IgD-negative memory B cell (primary cell): Measurements from ENCODE around the gene CSF3. TPM values are rescaled to one million over a fixed set of nuclear protein-coding genes. Genes with fewer than 3 reads are reported as not detected.

Experiments
- H3K27ac Mint-ChIP-seq, 3 donors: one replicate each; pipeline ENCODE4 v1.8.0; 2020 to 2022; ENCODE audit warnings: mild to moderate bottlenecking in 3 of 3, mixed read lengths in 3 of 3, moderate library complexity in 1 of 3
- H3K27me3 Mint-ChIP-seq: one replicate; pipeline ENCODE4 v1.8.0; 2021; ENCODE audit warnings: mixed read lengths
- H3K36me3 Mint-ChIP-seq: one replicate; pipeline ENCODE4 v1.8.0; 2020; ENCODE audit warnings: mild to moderate bottlenecking, mixed read lengths
- H3K4me1 Mint-ChIP-seq, 3 donors: one replicate each; pipeline ENCODE4 v1.8.0; 2020 to 2022; ENCODE audit warnings: mixed read lengths in 3 of 3, mild to moderate bottlenecking in 1 of 3
- H3K4me3 Mint-ChIP-seq, 4 donors: one replicate each; pipeline ENCODE4 v1.8.0; 2020 to 2022; ENCODE audit warnings: mild to moderate bottlenecking in 4 of 4, mixed read lengths in 4 of 4, moderate library complexity in 3 of 4
- H3K9me3 Mint-ChIP-seq, 3 donors: one replicate each; pipeline ENCODE4 v1.8.0; 2020 to 2021; ENCODE audit warnings: mixed read lengths in 3 of 3, mild to moderate bottlenecking in 1 of 3
- polyA plus RNA-seq: library from polyadenylated mRNA; unstranded; fragments of 300-500 nt; fragmentation: Illumina TruSeq; gene quantifications from one replicate; pipeline ENCODE4 v1.2.3, GENCODE V29; 2021

CSF3 gene
- polyA plus RNA-seq, 1 donor from 2014 or later = not detected

DNA sequence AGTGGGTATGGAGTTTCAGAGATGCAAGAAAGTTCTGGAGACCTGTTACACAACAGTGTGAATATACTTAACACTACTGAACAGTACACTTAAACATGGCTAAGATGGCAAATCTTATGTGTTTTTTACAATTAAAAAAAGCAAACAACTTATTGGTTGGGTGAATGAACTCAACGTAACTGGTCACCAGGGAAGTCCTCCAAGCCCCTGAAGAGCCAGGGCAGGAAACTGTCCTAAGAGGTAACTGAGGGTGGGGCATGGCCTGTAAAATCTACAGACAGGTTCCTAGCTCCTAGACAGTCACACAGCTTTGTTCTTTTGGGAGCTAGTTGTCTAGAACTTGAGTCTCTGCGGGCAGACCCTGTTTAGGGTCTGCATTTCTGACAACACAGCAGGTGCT, 10.3 kb downstream of the CSF3 start:
- Mint-ChIP-seq H3K9me3 (no peaks in the 10 kb centered on the region), H3K27ac (peak overlapping the region in 2 of 3 donors; percentile 26 to 65), H3K36me3 (peaks cover 3% of the 10 kb centered on the region), H3K27me3 (no peaks in the 10 kb centered on the region), H3K4me3 (no peak overlapping the region), H3K4me1 (peaks cover 3 to 4% (median 3%) of the 10 kb centered on the region in 3 donors)

DNA sequence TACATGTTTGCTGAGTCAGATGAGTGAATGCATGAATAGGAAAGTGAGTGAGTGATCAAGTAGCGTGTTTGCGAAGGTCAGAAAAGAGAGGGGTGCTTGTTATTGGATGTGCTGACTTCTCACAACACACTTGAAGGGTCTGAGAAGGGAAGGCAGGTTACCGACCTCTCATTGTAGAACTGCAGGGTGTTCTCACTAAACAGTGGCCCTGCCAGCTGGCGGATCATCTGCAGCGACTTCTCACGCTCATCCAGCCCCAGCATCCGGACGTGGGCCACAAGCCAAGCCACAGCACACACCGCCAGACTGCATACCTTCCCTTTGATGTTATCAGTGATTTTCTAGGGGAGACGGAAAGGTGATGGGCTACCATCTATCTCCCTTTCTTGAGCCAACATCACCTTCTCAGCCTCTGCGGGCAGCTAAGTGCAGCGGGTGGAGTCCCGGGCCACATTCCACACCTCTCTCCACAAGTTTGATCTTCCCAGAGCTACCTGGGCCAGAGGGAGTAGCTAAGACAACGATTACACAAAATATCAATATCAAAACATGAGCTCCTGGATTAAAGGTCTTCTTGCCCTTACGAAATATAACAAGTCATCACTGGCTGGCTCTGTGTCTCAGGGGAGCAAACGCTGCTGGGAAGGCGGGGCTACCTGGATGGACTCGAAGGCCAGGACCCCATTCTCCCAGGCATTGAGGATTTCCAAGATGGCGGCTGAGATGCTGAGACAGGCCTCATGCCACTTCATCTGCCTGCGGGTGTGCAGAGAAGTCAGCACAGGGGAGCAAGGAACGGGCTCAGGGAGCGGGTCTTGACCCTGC, 11.0 kb downstream of the CSF3 start:
- Mint-ChIP-seq H3K27me3 (no peaks in the 10 kb centered on the region), H3K27ac (peak overlapping the region in 2 of 3 donors; percentile 26 to 65), H3K9me3 (no peaks in the 10 kb centered on the region), H3K4me3 (no peak overlapping the region), H3K4me1 (peaks cover 3 to 4% (median 3%) of the 10 kb centered on the region in 3 donors), H3K36me3 (peaks cover 1% of the 10 kb centered on the region)

DNA sequence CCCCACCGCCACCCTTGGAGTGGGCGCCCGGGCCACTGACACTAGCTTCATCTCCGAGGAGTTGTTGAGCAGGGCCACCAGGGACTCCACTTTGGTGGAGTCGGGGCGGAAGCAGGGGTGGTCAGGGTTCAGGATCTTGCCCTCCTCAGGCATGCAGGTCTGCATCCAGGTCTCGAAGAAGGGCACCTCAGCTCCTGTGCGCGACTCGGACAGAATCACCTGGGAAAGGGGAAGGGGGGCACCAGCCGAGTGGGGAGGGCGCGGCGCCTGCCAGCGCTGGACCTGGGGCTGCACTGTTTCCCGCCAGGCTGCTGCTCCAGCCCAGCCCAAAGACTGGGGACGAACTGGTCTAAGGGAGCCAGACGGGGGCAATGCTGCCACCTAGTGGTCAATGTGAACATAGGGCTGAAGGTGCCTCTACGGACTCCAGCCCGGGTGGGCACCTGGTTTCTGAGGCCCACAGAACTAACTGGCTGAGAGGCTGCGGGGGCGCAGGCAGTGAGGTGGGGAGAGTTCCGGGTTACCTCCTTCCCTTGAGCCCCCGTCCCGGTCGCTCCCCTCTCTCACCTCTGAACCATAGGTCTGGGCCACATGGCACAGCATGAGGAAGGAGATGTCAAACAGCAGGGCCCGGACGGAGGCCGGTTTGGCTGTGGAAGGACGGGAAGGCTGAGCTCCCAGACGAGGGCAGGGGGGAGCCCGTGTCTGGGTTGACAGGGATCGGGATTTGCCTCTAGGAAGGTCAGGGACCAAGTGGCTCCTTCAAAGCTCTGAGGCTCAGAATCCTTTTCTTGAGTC, 11.8 kb downstream of the CSF3 start:
- Mint-ChIP-seq H3K4me1 (peaks cover 3 to 4% (median 3%) of the 10 kb centered on the region in 3 donors), H3K27me3 (no peaks in the 10 kb centered on the region), H3K9me3 (no peaks in the 10 kb centered on the region), H3K27ac (peak overlapping the region in 1 of 3 donors; percentile 48), H3K4me3 (no peak overlapping the region), H3K36me3 (peaks cover 1% of the 10 kb centered on the region)

DNA sequence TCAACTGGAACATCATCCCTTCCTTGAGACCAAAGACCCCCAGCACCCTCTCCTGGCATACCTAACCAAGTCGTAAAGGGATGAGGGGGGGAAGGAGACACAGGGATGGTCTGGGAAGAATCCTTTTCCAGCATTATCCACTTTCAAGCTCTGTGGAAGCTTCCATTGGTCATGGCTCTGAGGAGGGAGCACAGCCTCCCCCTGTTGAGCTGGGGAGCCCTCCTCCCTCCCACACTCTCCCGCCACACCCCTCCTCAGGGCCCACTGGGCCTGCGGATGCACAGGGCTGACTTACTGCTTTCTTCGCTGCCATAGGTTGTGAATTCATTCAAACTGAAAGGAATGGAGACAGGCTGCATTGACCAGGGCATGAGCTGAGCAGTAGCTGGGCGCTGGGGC, 12.4 kb downstream of the CSF3 start:
- Mint-ChIP-seq H3K27me3 (no peaks in the 10 kb centered on the region), H3K9me3 (no peaks in the 10 kb centered on the region), H3K4me3 (no peak overlapping the region), H3K27ac (no peak overlapping the region), H3K36me3 (peaks cover 1% of the 10 kb centered on the region), H3K4me1 (peaks cover 3 to 4% (median 3%) of the 10 kb centered on the region in 3 donors)

DNA sequence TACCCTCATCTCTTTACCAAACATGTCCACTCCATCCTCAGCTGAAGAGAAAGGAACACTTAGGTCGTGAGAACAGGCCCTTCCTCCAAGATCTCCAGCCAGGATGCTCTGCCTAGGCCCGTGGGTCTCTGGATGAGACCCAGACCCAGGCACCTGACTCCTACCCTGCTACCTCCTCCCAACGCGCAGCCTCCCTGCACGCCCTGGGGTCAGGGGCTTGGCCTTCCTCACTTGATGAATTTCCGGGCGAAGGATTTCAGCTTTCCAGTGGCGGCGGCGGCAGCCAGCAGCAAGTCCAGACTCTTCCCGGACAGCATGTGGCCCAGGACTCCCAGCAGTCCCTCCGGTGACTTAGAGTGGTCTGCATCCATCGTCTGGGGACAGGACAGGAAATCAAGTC, 13.4 kb downstream of the CSF3 start:
- Mint-ChIP-seq H3K4me3 (no peak overlapping the region), H3K27ac (peak overlapping the region in 1 of 3 donors; percentile 82), H3K9me3 (no peaks in the 10 kb centered on the region), H3K36me3 (peaks cover 3% of the 10 kb centered on the region), H3K4me1 (peaks cover 3 to 4% (median 3%) of the 10 kb centered on the region in 3 donors), H3K27me3 (no peaks in the 10 kb centered on the region)

DNA sequence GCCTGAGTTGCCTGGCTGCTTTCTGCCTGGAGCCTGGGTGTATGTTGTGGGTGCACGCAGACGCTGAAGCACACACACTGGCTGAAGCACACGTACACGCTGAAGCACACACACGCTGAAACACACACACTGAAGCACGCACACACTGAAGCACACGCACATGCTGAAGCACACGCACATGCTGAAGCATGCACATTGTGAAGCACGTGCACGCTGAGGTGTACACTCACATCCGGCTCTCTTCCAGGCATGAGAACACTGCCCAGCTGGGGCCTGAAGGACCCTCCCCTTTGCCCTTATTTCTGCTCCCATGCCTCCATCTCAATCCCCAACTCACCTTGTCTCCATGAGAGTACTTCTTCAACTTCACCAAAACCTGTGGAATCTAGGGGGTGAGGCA, 16.5 kb downstream of the CSF3 start:
- H3K27me3 Mint-ChIP-seq = no peaks in the 10 kb centered on the region
- no peak overlapping the region for H3K27ac Mint-ChIP-seq
- H3K9me3 Mint-ChIP-seq = no peaks in the 10 kb centered on the region
- H3K4me3 Mint-ChIP-seq = no peak overlapping the region
- H3K36me3 Mint-ChIP-seq = peaks cover 2% of the 10 kb centered on the region
- peaks cover 3 to 4% (median 3%) of the 10 kb centered on the region in 3 donors for H3K4me1 Mint-ChIP-seq

DNA sequence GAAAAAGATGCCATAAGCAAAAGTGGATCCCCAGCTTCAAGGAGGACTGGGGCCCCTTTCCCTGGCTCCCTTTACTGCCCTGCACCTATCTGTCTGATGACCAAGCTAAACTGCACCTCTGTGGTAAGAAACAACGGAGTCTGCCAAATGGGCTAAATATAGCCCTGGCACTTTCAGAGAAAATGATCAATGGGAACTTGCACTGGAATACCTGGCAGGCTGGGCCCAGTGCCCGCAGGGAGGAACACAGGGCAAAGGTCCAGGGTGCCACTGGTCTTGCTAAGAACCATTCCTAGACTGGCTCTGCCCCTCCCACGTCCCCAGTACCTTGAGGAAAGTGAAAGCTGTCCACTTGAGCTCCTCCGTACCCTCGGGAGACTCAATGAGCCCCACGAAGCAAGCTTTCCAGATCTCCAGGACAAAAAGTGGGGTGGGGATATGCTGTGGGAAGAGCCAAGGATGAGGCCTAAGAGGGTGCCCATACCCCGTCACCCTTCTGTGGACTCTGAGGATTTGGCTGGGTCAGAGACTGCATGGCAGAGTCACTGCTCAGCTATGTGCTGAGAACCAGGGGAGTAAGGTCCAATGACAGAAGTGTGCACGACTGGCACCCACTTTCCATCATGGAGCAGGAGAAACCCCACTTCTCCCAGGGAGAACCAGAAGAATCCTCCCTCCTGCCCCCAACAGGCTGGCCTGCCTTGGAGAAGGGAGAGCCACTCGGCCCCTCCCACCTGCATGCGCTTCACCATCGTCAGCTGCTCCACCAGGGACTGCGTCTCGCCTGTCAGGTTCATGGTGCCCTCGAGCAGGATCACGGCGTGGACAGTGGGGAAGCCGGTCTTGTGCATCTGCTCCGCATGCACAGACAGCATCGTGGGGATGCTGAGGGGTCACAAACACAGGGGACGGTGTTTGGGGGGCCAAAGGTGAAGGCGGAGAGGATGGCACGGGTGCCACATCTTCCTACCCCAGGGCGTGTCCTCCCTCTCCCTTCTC, 17.4 kb downstream of the CSF3 start:
- Mint-ChIP-seq H3K4me1 (no peaks in the 10 kb centered on the region), H3K27me3 (no peaks in the 10 kb centered on the region), H3K4me3 (no peak overlapping the region), H3K9me3 (no peaks in the 10 kb centered on the region), H3K36me3 (peaks cover 2% of the 10 kb centered on the region), H3K27ac (no peak overlapping the region)

DNA sequence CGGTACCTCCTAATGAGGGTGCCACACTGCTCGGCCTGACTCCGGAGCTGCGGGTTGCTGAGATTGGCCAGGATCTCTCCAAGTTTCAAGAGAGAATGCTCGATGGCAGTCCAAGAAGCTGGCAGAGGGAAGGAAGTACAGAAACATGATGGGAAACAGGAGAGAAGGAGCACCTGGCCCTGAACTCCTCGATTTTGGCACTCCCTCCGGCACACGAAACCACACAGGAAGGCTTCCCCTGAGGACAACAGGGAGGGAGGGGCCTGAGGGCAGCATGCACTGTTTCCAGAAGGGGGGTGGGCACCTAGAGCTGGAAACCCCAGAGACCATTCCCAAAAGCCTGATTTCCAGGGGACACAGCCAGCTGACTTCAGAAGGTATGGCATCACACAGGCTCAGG, 18.1 kb downstream of the CSF3 start:
- peak overlapping the region in 1 of 3 donors; percentile 39 for H3K27ac Mint-ChIP-seq
- H3K9me3 Mint-ChIP-seq = no peaks in the 10 kb centered on the region
- no peaks in the 10 kb centered on the region for H3K4me1 Mint-ChIP-seq
- no peak overlapping the region for H3K4me3 Mint-ChIP-seq
- H3K27me3 Mint-ChIP-seq = no peaks in the 10 kb centered on the region
- H3K36me3 Mint-ChIP-seq = peaks cover 2% of the 10 kb centered on the region

DNA sequence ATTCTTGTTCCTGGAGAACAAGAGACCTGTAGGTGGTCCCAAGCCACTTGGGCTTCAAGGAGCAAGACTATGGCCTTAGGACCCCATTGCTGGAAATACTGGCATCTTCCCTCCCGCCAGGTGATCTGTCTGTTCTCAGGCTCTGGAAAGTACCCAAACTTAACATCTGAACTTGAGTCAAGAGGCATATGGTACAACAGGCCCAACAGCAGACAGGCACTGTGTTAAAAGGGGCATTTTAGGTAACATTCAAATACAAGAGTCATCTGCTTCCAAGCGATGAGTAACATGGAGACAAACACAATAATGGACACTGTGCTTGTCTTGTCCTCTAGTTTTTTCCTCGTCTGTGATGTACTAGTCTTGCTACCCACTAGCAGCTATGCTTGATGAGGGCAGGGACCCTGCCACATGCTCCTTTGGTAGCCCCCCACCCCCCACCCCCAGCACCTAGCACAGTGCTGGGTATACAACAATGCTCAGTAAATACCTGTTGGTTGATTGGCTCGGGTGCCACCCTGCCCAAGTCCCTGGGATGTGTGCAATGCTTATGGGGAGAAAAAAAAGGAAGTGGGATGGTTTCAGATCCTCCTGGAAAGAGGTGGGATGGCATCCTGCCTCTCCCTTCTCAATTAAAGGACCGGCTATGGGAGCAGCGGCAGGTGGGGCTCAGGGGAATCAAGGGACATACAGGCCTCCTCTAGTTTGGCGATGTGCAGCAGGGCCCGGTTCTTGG, 19.4 kb downstream of the CSF3 start:
- Mint-ChIP-seq H3K36me3 (peaks cover 2% of the 10 kb centered on the region), H3K27me3 (no peaks in the 10 kb centered on the region), H3K4me1 (peaks cover 0 to 4% (median 0%) of the 10 kb centered on the region in 3 donors), H3K27ac (peak overlapping the region in 1 of 3 donors; percentile 92), H3K9me3 (no peaks in the 10 kb centered on the region), H3K4me3 (no peak overlapping the region)

DNA sequence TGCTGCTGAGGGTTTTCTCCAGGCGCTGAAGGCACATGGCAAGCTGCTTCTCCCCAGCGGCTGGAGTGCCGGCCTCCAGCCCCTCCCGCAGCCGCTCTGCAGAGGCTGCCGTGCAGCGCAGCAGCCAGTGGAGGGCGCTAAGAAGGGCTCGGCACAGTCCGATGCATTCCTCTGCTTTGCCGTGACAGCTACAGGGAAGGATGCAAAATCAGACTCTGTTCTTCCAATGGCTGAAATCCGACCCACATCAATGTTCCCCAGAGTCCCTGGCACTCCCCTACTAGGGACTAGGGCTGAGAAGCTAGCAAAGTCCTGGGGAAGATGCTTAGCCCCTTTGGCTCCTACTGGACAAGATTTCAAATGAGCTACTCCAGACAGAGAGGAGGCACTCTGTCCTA, 19.9 kb downstream of the CSF3 start:
- no peak overlapping the region for H3K4me3 Mint-ChIP-seq

DNA sequence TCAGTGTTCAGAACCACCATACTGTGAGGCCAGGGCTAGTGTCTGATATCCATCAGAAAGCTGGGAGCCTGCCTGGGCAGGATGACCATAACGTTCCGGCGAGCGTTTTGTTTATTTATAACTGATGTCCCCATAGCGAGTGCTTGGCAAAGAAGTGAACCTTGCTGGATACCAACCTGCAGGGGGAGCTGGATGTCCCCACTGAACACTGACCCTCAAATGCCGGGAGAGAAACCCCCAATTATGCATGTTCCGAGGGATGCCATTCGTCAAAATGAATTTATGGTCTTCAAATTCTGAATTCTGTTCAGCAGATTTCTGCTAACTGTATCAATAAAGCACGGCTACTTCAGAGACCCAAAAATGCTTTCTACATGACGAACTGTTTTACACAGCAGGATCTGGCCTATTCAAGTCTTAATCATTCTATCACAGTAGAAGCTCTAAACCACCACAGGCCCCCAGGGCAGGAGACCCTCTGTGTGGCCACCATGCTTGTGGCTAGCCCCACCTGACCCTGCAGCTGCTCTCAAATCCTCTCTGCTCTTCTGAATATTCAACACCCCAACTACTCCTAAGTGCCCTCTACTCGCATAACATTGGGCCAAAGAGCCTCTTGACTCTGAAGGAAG, 23.8 kb downstream of the CSF3 start:
- H3K4me3 Mint-ChIP-seq = no peak overlapping the region
- no peaks in the 10 kb centered on the region for H3K36me3 Mint-ChIP-seq
- H3K4me1 Mint-ChIP-seq = peaks cover 0 to 5% (median 4%) of the 10 kb centered on the region in 3 donors
- H3K27ac Mint-ChIP-seq = no peak overlapping the region
- H3K9me3 Mint-ChIP-seq = no peaks in the 10 kb centered on the region
- H3K27me3 Mint-ChIP-seq = no peaks in the 10 kb centered on the region

More for the DNA sequence above, 19.9 kb downstream of the CSF3 start:
- H3K27me3 Mint-ChIP-seq = no peaks in the 10 kb centered on the region
- H3K27ac Mint-ChIP-seq = peak overlapping the region in 1 of 3 donors; percentile 92
- peaks cover 0 to 4% (median 0%) of the 10 kb centered on the region in 3 donors for H3K4me1 Mint-ChIP-seq
- H3K36me3 Mint-ChIP-seq = peaks cover 2% of the 10 kb centered on the region
- no peaks in the 10 kb centered on the region for H3K9me3 Mint-ChIP-seq

DNA sequence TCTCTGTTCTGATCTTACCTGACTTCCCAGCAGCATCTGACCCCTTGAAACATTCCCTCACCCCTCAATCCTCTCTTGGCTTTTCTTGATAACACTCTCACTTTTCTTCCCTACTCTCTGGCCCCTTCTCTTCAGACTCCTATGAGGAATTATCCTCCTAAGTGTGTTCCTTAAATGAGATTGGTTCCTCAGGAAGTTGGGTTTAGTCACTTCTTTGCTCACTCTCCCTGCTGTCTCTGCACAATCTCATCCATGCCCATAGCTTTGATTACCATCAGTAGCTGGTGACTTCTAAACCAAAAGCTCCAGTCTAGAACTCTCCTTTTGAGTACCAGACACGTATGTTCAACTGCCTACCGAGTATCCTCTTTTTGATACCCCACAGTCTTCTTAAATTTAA, 26.0 kb downstream of the CSF3 start:
- no peaks in the 10 kb centered on the region for H3K36me3 Mint-ChIP-seq
- H3K9me3 Mint-ChIP-seq = no peaks in the 10 kb centered on the region
- H3K4me3 Mint-ChIP-seq = no peak overlapping the region
- H3K4me1 Mint-ChIP-seq = peaks cover 0 to 5% (median 4%) of the 10 kb centered on the region in 3 donors
- H3K27ac Mint-ChIP-seq = no peak overlapping the region
- H3K27me3 Mint-ChIP-seq = no peaks in the 10 kb centered on the region

DNA sequence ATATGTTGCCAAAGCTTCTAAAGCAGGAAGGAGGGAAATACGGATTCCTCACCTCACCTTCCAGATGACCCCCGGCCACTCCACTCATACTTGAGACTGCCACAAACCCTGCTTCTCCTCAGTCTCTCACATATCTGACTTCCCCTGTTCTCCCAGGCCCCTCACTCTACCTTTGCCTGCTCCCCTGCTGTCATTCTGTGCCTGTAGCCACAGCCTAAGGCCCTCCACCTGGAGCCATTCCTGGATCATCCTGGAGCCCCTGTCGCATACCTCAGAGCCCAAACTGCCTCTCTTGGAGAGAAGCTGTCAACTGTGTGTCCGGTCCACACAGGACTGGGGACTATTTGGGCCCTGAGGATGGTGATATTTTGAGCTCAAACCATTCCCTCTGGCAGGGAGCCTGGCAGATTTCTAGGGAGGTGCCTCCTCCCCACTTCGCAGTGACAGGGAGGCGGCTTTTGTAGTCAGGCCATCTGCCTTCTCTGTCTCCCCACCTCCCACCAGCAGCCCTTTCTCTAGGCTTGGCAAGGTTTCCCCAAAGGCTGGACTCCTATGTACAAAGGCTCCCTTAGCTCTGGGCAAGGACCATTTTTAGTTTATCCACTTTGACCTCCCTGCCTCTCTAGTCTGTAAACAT, 41.3 kb downstream of the CSF3 start:
- Mint-ChIP-seq H3K9me3 (no peaks in the 10 kb centered on the region), H3K36me3 (no peaks in the 10 kb centered on the region), H3K27ac (peak overlapping the region in 1 of 3 donors; percentile 31), H3K4me3 (peak overlapping the region in 2 of 4 donors; percentile 16 to 41), H3K4me1 (peaks cover 5 to 11% (median 7%) of the 10 kb centered on the region in 3 donors), H3K27me3 (no peaks in the 10 kb centered on the region)
